H1 (cell line): Measurements from ENCODE around the gene MYL5. TPM values are rescaled to one million over a fixed set of nuclear protein-coding genes. Genes with fewer than 3 reads are reported as not detected.

Experiments
- CTCF ChIA-PET: fragments of 300-600 bp; sonication (Branson Sonifier 250); formaldehyde crosslinking; loops from one replicate; lab custom pipeline; 2021; ENCODE audit not compliant: partially characterized antibody; lab: Charles Lee
- POLR2A ChIA-PET: fragments of 300-600 bp; sonication (Branson Sonifier 250); formaldehyde crosslinking; loops from one replicate; lab custom pipeline; 2021; ENCODE audit warnings: inconsistent platforms; ENCODE audit not compliant: partially characterized antibody; lab: Charles Lee
- DNase-seq, 2 experiments: peaks; one replicate each; pipeline versions ENCODE4 v3.0.0 to v3.0.0-alpha.2; 2010 to 2022; ENCODE audit warnings: low spot score in 2 of 2, low read depth in 1 of 2, mixed read lengths in 1 of 2
- FAIRE-seq: peaks from 2 replicates; lab custom pipeline; 2011; peaks lifted over from hg19 to GRCh38; lab: Jason Lieb, UNC
- H2AFZ ChIP-seq: 2 replicates; pipeline ENCODE4 v1.8.1; 2012; ENCODE audit warnings: low read length, inconsistent platforms
- H2AK5ac ChIP-seq: 2 replicates; pipeline ENCODE4 v1.6.1; 2013; ENCODE audit warnings: low read depth, low read length
- H2BK120ac ChIP-seq: replicated peaks from 2 replicates; pipeline ENCODE3; 2013; ENCODE audit warnings: low read depth, low read length, inconsistent platforms
- H2BK12ac ChIP-seq: 2 replicates; pipeline ENCODE4 v1.6.1; 2013; ENCODE audit warnings: low read depth, low read length
- H2BK15ac ChIP-seq: 2 replicates; pipeline ENCODE4 v1.6.1; 2013; ENCODE audit warnings: low read length
- H2BK20ac ChIP-seq: 2 replicates; pipeline ENCODE4 v1.6.1; 2013; ENCODE audit warnings: low read length
- H2BK5ac ChIP-seq: 2 replicates; pipeline ENCODE4 v1.6.1; 2013; ENCODE audit warnings: low read depth, low read length
- H3K14ac ChIP-seq: 2 replicates; pipeline ENCODE4 v1.6.1; 2013; ENCODE audit warnings: inconsistent platforms; ENCODE audit not compliant: insufficient read length
- H3K18ac ChIP-seq: 2 replicates; pipeline ENCODE4 v1.6.1; 2013; ENCODE audit warnings: low read length; ENCODE audit errors: extremely low read depth
- H3K23ac ChIP-seq: 2 replicates; pipeline ENCODE4 v1.6.1; 2013; ENCODE audit warnings: inconsistent platforms; ENCODE audit not compliant: insufficient read length
- H3K23me2 ChIP-seq: 2 replicates; pipeline ENCODE4 v1.6.1; 2013; ENCODE audit warnings: low read depth, low read length
- H3K27ac ChIP-seq: 2 replicates; pipeline ENCODE4 v1.6.1; 2011; ENCODE audit warnings: low read depth, low read length, inconsistent platforms
- H3K27me3 ChIP-seq, 4 experiments: replicated peaks in 1 of 4; 1 replicate in 1 of 4; 2 replicates in 3 of 4; pipeline versions ENCODE4 v1.6.1 to v1.8.1; 2011 to 2013; ENCODE audit warnings: low read length in 3 of 4, mild to moderate bottlenecking in 3 of 4, inconsistent platforms in 2 of 4, mixed read lengths in 2 of 4, moderate library complexity in 1 of 4; ENCODE audit not compliant: control insufficient read depth in 3 of 4, insufficient read depth in 3 of 4; ENCODE audit errors: extremely low read depth in 1 of 4
- H3K36me3 ChIP-seq, 4 experiments: 2 replicates each; pipeline versions ENCODE4 v1.6.1 to v1.8.1; 2011 to 2013; ENCODE audit warnings: mild to moderate bottlenecking in 4 of 4, low read length in 3 of 4, moderate library complexity in 2 of 4, control low read depth in 1 of 4, inconsistent platforms in 1 of 4; ENCODE audit not compliant: insufficient read depth in 4 of 4, control insufficient read depth in 2 of 4
- H3K4ac ChIP-seq: replicated peaks from 2 replicates; pipeline ENCODE3; 2013; ENCODE audit warnings: low read length, low read depth, mixed read lengths, inconsistent platforms; ENCODE audit not compliant: insufficient read length
- H3K4me1 ChIP-seq, 4 experiments: replicated peaks in 1 of 4; 1 replicate in 1 of 4; 2 replicates in 3 of 4; pipeline versions ENCODE4 v1.6.1 to v1.8.1; 2011 to 2013; ENCODE audit warnings: low read length in 3 of 4, inconsistent platforms in 2 of 4, mixed read lengths in 1 of 4; ENCODE audit not compliant: insufficient read depth in 4 of 4, control insufficient read depth in 3 of 4
- H3K4me2 ChIP-seq, 2 experiments: 2 replicates each; pipeline versions ENCODE4 v1.6.1 to v1.8.1; 2011 to 2013; ENCODE audit warnings: low read depth in 2 of 2, low read length in 2 of 2, control low read depth in 1 of 2, inconsistent platforms in 1 of 2, mild to moderate bottlenecking in 1 of 2; ENCODE audit not compliant: insufficient read depth in 1 of 2
- H3K4me3 ChIP-seq, 4 experiments: fragments of 200-600, 300-600 bp in 1 of 4; sonication (generic), shearing (Covaris generic), sonication (Bioruptor Twin) in 1 of 4; 2 replicates each; pipeline versions ENCODE4 v1.5.1 to v1.8.1; 2011 to 2016; ENCODE audit warnings: low read length in 4 of 4, low read depth in 3 of 4, control low read depth in 2 of 4, inconsistent platforms in 2 of 4, mild to moderate bottlenecking in 2 of 4, mixed read lengths in 1 of 4, moderate library complexity in 1 of 4; ENCODE audit not compliant: insufficient read depth in 2 of 4; ENCODE audit errors: extremely low read depth in 1 of 4
- H3K56ac ChIP-seq: replicated peaks from 2 replicates; pipeline ENCODE3; 2013; ENCODE audit warnings: low read depth, mild to moderate bottlenecking, mixed read lengths, low read length, inconsistent platforms; ENCODE audit not compliant: insufficient read length
- H3K79me1 ChIP-seq: 2 replicates; pipeline ENCODE4 v1.6.1; 2013; ENCODE audit warnings: low read depth, low read length, control low read depth
- H3K79me2 ChIP-seq, 2 experiments: 2 replicates each; pipeline versions ENCODE4 v1.6.1 to v1.8.1; 2012 to 2013; ENCODE audit warnings: low read length in 2 of 2, mild to moderate bottlenecking in 2 of 2, inconsistent platforms in 1 of 2; ENCODE audit not compliant: insufficient read depth in 2 of 2, control insufficient read depth in 1 of 2
- H3K9ac ChIP-seq, 4 experiments: replicated peaks in 1 of 4; 1 replicate in 1 of 4; 2 replicates in 3 of 4; pipeline versions ENCODE4 v1.6.1 to v1.8.1; 2011 to 2013; ENCODE audit warnings: low read depth in 3 of 4, low read length in 3 of 4, control low read depth in 2 of 4, mild to moderate bottlenecking in 2 of 4, moderate library complexity in 2 of 4, inconsistent platforms in 1 of 4; ENCODE audit errors: extremely low read depth in 1 of 4
- H3K9me3 ChIP-seq, 2 experiments: 2 replicates each; pipeline versions ENCODE4 v1.6.1 to v1.8.1; 2012 to 2013; ENCODE audit warnings: mild to moderate bottlenecking in 2 of 2, moderate library complexity in 2 of 2, control low read depth in 1 of 2, inconsistent platforms in 1 of 2, low read depth in 1 of 2, low read length in 1 of 2, mixed read lengths in 1 of 2; ENCODE audit not compliant: insufficient read depth in 2 of 2
- H4K20me1 ChIP-seq, 2 experiments: replicated peaks in 1 of 2; 2 replicates each; pipeline versions ENCODE3 to v1.8.1; 2011 to 2013; ENCODE audit warnings: inconsistent platforms in 2 of 2, low read length in 2 of 2, mild to moderate bottlenecking in 1 of 2; ENCODE audit not compliant: insufficient read depth in 2 of 2, control insufficient read depth in 1 of 2
- H4K5ac ChIP-seq: 2 replicates; pipeline ENCODE4 v1.6.1; 2013; ENCODE audit warnings: low read length, low read depth, mixed read lengths, inconsistent platforms; ENCODE audit not compliant: insufficient read length
- H4K8ac ChIP-seq: 2 replicates; pipeline ENCODE4 v1.8.0; 2013; ENCODE audit warnings: mild to moderate bottlenecking, moderate library complexity, low read length, inconsistent platforms; ENCODE audit not compliant: insufficient read depth; ENCODE audit errors: extremely low read depth
- H4K91ac ChIP-seq: replicated peaks from 2 replicates; pipeline ENCODE3; 2013; ENCODE audit warnings: low read length, mixed read lengths, inconsistent platforms; ENCODE audit not compliant: insufficient read length
- BRCA1 ChIP-seq: IDR thresholded peaks from 2 replicates; pipeline ENCODE4 v1.6.1; 2012; ENCODE audit warnings: low read depth, low read length, improper control_type of control experiment
- CEBPB ChIP-seq: IDR thresholded peaks from 2 replicates; pipeline ENCODE4 v1.6.1; 2012; ENCODE audit warnings: low read depth, low read length
- CHD2 ChIP-seq: IDR thresholded peaks from 2 replicates; pipeline ENCODE4 v1.6.1; 2012; ENCODE audit warnings: low read length, improper control_type of control experiment
- CREB1 ChIP-seq: IDR thresholded peaks from 2 replicates; pipeline ENCODE4 v1.6.1; 2012; ENCODE audit warnings: inconsistent platforms
- EZH2 ChIP-seq: fragments of 200-600 bp; sonication (generic); IDR thresholded peaks from 2 replicates; pipeline ENCODE4 v1.7.1; 2012; ENCODE audit warnings: low read depth, mild to moderate bottlenecking, moderate library complexity, low read length, inconsistent platforms; ENCODE audit not compliant: severe bottlenecking
- FOSL1 ChIP-seq: IDR thresholded peaks from 2 replicates; pipeline ENCODE4 v1.6.1; 2011; ENCODE audit warnings: mild to moderate bottlenecking, low read depth, low read length, moderate library complexity; ENCODE audit not compliant: insufficient read depth
- POLR2AphosphoS5 ChIP-seq: IDR thresholded peaks from 2 replicates; pipeline ENCODE4 v1.6.1; 2011; ENCODE audit warnings: low read depth, low read length
- TCF12 ChIP-seq: IDR thresholded peaks from 2 replicates; pipeline ENCODE4 v1.6.1; 2011; ENCODE audit warnings: low read depth, mild to moderate bottlenecking, low read length
- TEAD4 ChIP-seq: IDR thresholded peaks from 2 replicates; pipeline ENCODE4 v1.6.1; 2012; ENCODE audit warnings: low read depth, low read length, inconsistent platforms, mixed read lengths
- WGBS, 2 experiments: shearing (Covaris generic) in 1 of 2; methylation state at CpG; one replicate each; pipeline versions ENCODE4 v1.1.6 to v1.1.7; 2013 to 2015; ENCODE audit warnings: low lambda C conversion rate in 2 of 2, mixed read lengths in 2 of 2, inconsistent platforms in 1 of 2, low coverage in 1 of 2, missing lambda C conversion rate in 1 of 2; ENCODE audit not compliant: insufficient replicate concordance in 2 of 2, insufficient coverage in 1 of 2, insufficient read length in 1 of 2; ENCODE audit errors: extremely low coverage in 1 of 2, missing lambda C conversion rate in 1 of 2; 5-methylcytosine and 5-hydroxymethylcytosine counted together
- polyA plus RNA-seq, 7 experiments: library from polyadenylated mRNA; depleted of rRNA in 3 of 7; stranded (reverse) in 5 of 7; unstranded in 2 of 7; fragments of >200 nt in 5 of 7; fragments of 200-250 nt in 2 of 7; gene quantifications; 1 replicate in 5 of 7; 2 replicates in 1 of 7; 4 replicates in 1 of 7; pipeline versions ENCODE4 v1.2.1 to v1.2.3, GENCODE V29; 2011 to 2013; ENCODE audit warnings: missing spikeins in 2 of 7, mixed read lengths in 2 of 7
- total RNA-seq: library from RNA; stranded (reverse); fragmentation: NEBNext Ultra II Directional; extraction: Animal tissue kit (Norgen Biotek cat#: 25700); gene quantifications from 2 replicates; pipeline ENCODE4 v1.2.1, GENCODE V29; 2021
- TF ChIP-seq, protein P1 (sequence below): IDR thresholded peaks from 2 replicates; pipeline ENCODE4 v1.6.1; 2011; ENCODE audit warnings: low read depth, mild to moderate bottlenecking, low read length; ENCODE audit not compliant: insufficient read depth

MYL5 gene
- total and polyA plus RNA-seq, 2 of the 8 experiments (the other 6 are each of a cell fraction or from before 2014, with no cell fraction given): 5.7 to 6.8 TPM

DNA sequence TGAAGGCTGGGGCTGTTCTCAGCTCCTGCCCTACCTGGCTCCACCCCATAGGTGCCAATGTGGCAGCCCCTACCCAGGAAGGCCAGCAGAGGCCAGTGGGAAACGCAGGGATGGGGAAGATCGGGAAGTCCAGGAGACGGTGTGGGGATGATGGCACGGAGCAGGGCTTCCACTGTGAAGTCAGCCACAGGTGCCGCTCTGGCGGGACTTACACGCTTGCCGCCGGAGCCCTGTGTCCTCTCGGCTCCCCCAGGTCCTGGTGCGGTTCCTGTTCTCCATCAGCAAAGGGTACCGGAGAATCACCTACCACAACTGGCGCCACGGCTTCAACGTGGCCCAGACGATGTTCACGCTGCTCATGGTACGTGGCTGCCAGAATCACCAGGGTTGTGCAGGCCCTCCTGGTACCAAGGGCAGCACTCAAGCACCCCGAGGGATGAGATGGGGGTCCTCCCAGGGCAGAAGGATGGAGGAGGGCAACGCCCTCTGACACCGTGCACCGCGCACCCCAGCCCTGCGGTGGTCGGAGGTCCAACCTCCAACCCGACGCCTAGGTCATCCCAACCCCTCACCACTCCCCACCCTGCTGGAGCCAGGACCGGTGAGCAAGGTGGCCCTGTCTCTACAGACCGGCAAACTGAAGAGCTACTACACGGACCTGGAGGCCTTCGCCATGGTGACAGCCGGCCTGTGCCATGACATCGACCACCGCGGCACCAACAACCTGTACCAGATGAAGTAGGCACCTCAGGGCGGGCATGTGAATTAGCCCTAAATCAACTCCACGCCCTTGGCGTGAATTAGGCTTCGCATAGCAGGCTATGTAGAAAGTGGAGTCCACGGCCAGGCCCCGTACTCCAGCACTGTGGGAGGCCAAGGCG, 12.2 kb upstream of the MYL5 start:
- Histone ChIP-seq H3K4me3 (no peak overlapping the region), H2BK20ac (no peak overlapping the region), H3K23ac (no peak overlapping the region), H3K9me3 (no peaks in the 10 kb centered on the region), H3K4me2 (no peak overlapping the region), H3K36me3 (no peaks in the 10 kb centered on the region; a peak in 1 of 8 replicates), H3K14ac (no peak overlapping the region), H3K79me2 (no peaks in the 10 kb centered on the region), H3K79me1 (no peaks in the 10 kb centered on the region), H4K91ac (no peak overlapping the region), H2BK120ac (no peak overlapping the region), H3K27me3 (no peaks in the 10 kb centered on the region), H4K8ac (peak overlapping the region; percentile 77; the same call in 1 of the 2 replicates), H2AK5ac (no peak overlapping the region), H2BK15ac (no peak overlapping the region), H2AFZ (no peak overlapping the region), H2BK12ac (no peak overlapping the region), H3K4ac (no peak overlapping the region), H4K20me1 (peaks cover 0 to 19% of the 10 kb centered on the region in 2 experiments), H3K9ac (no peak overlapping the region), H2BK5ac (no peak overlapping the region), H3K56ac (no peak overlapping the region), H4K5ac (no peak overlapping the region), H3K4me1 (no peaks in the 10 kb centered on the region; a peak in 1 of 7 replicates), H3K18ac (no peak overlapping the region), H3K27ac (no peak overlapping the region), H3K23me2 (peaks cover 7% of the 10 kb centered on the region; the same call in 1 of the 2 replicates)
- DNase-seq (no peak), FAIRE-seq (no peak)
- WGBS, 2 experiments: 91% methylated on average over 41 of the region's 42 CpGs; no CpG with 5 or more reads in 1 of the 2 experiments
- CTCF ChIA-PET: interaction anchor here (0.6 to 1.6 kb wide), 3 partner anchors 9 to 59 kb away, joined by 3 to 4 read pairs (median 3); no protein-coding TSS in a partner anchor
- POLR2A ChIA-PET: interaction anchor here (0.9 to 5.0 kb wide), 3 partner anchors 8 to 13 kb away, joined by 3 to 53 read pairs (median 11); partner anchors contain the start of genes ATP5ME and MYL5
- no peak for TF ChIP-seq BRCA1
- TF ChIP-seq, protein P1, sequence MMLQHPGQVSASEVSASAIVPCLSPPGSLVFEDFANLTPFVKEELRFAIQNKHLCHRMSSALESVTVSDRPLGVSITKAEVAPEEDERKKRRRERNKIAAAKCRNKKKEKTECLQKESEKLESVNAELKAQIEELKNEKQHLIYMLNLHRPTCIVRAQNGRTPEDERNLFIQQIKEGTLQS: no peak
- no peak for TF ChIP-seq TCF12
- no peak for TF ChIP-seq TEAD4
- no peak for TF ChIP-seq POLR2AphosphoS5
- TF ChIP-seq CEBPB: no peak
- TF ChIP-seq CHD2: no peak
- no peak for TF ChIP-seq FOSL1
- no peak for TF ChIP-seq EZH2
- TF ChIP-seq CREB1: no peak
